GM12891 (cell line): ENCODE data around the gene SMCO4.

ENCODE experiments used
- PAX5 ChIP-seq: IDR thresholded peaks from 2 replicates; pipeline ENCODE4 v1.6.1; 2011; ENCODE audit warnings: low read length, moderate library complexity, mild to moderate bottlenecking; ENCODE audit not compliant: insufficient read depth, severe bottlenecking
- POLR2A ChIP-seq: IDR thresholded peaks from 2 replicates; pipeline ENCODE4 v1.6.1; 2011; ENCODE audit warnings: low read depth, low read length, control low read depth
- POLR2AphosphoS5 ChIP-seq: IDR thresholded peaks from 2 replicates; pipeline ENCODE4 v1.6.1; 2011; ENCODE audit warnings: low read depth, low read length, control low read depth
- POU2F2 ChIP-seq: IDR thresholded peaks from 2 replicates; pipeline ENCODE4 v1.6.1; 2011; ENCODE audit warnings: low read depth, mild to moderate bottlenecking, control low read depth, low read length, moderate library complexity
- SPI1 ChIP-seq: IDR thresholded peaks from 2 replicates; pipeline ENCODE4 v1.6.1; 2011; ENCODE audit warnings: low read depth, low read length, control low read depth
- TAF1 ChIP-seq: IDR thresholded peaks from 2 replicates; pipeline ENCODE4 v1.6.1; 2011; ENCODE audit warnings: low read depth, low read length, control low read depth

- TF ChIP-seq POLR2A (no peak), POLR2AphosphoS5 (no peak), POU2F2 (no peak), TAF1 (no peak), SPI1 (no peak), PAX5 (no peak)
These were observed 42.4 kb downstream of the SMCO4 start for GRCh38 chr11:93500759-93501158.
